HFF-Myc (cell line): ENCODE measurements around the gene UBE2L3.
A peak's percentile ranks its signal among the peaks of the same experiment; 100 is the strongest.
"Not testable (repeated sequence)": the region's sequence is repeated elsewhere in the genome, so short reads cannot be mapped to it uniquely, and the experiment has no call there.

Experiments
- DNase-seq: peaks from one replicate; pipeline ENCODE4 v3.0.0-alpha.2; 2011; ENCODE audit warnings: low read depth; ENCODE audit errors: extremely low read depth
- H3K4me3 ChIP-seq: replicated peaks from 2 replicates; pipeline ENCODE4 v1.5.1; 2011; ENCODE audit warnings: low read depth, mild to moderate bottlenecking, control low read depth, low read length
- TF ChIP-seq, protein P1 (sequence below): IDR thresholded peaks from 2 replicates; pipeline ENCODE4 v1.5.1; 2012; ENCODE audit warnings: mild to moderate bottlenecking, low read depth, low read length, control low read depth; ENCODE audit errors: missing control alignments

UBE2L3 gene

DNA sequence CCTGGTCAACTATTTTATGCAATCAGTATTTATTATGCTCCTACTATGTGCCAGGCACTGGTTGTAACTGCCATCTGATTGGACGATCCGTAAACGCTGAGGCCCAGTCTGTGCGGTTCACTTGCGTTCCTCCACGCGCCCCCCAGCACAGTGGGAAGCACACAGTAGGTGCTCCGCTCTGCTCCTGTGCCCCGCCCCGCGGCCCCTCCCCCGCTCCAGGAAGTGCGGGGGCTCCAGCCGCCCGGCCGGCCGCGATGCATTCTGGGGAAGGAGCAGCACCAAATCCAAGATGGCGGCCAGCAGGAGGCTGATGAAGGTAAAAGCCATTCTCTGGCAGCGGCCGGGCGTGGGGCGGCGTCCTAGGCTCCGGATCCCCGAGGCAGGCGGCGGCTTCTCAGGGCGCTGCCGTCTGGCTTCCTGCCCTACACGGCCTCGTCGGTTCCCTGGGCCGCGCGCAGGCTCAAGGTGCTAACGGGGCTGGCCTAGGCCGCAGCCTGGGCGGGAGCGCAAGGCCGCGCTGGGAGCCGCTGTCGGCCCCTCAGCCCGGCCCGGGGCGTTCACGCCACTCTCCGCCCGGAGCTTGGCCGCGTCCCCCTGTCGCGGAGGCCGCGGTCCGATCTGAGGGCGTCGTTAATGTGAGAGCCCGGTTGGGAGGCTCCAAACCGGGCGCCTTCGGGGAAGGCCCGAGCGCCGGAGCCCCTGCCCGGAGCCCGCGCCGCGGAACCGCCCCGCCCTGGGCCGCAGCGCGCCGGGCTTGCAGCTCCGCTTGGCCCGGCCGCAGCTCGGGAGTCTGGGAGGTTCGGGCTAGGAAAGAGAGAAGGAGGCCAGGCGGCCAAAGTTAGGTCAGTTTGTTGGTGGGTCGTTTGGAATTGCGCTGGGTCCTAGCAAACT is at the start of gene UBE2L3:
Gene UBE2L3 (plus strand): TSS at position 259 of the 891 bp plus-strand sequence. CDS start 31 bp downstream, at position 290.
- DNase-seq = peak; percentile 17
- peak within 1 kb of the TSS; percentile 95 for H3K4me3 ChIP-seq
- TF ChIP-seq, protein P1, sequence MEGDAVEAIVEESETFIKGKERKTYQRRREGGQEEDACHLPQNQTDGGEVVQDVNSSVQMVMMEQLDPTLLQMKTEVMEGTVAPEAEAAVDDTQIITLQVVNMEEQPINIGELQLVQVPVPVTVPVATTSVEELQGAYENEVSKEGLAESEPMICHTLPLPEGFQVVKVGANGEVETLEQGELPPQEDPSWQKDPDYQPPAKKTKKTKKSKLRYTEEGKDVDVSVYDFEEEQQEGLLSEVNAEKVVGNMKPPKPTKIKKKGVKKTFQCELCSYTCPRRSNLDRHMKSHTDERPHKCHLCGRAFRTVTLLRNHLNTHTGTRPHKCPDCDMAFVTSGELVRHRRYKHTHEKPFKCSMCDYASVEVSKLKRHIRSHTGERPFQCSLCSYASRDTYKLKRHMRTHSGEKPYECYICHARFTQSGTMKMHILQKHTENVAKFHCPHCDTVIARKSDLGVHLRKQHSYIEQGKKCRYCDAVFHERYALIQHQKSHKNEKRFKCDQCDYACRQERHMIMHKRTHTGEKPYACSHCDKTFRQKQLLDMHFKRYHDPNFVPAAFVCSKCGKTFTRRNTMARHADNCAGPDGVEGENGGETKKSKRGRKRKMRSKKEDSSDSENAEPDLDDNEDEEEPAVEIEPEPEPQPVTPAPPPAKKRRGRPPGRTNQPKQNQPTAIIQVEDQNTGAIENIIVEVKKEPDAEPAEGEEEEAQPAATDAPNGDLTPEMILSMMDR = no peak

DNA sequence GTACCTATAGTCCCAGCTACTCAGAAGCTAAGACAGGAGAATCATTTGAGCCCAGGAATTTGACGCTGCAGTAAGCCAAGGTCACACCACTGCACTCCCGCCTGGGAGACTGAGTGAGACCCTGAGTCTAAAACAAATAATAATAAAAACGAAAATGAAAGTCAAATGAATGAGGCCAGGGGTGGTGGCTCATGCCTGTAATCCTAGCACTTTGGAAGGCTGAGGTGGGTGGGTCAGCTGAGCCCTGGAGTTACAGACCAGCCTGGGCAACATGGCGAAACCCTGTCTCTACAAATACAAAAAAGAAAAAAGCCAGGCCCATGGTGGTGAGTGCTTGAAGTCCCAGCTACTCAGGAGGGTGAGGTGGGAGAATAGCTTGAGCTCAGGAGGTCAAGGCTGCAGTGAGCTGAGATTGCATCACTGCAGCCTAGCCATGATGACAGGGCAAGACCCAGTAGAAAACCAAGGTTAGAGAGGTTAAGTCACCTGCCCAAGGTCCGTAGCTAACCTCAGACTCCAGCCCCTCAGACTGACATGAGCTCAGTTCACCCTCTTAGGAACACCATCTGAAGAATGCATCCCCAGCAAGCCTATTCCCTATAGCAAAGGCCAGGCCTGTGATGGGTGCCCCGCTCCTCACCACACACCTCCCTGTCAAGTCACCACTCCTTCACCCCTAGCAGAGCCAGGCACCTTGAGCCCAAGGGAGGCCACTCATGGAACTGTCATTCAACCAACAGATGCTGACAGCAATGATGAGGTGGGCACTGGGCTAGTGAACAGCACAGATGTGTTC is 40.6 kb upstream of the UBE2L3 start:
- H3K4me3 ChIP-seq, DNase-seq: not testable (repeated sequence)

DNA sequence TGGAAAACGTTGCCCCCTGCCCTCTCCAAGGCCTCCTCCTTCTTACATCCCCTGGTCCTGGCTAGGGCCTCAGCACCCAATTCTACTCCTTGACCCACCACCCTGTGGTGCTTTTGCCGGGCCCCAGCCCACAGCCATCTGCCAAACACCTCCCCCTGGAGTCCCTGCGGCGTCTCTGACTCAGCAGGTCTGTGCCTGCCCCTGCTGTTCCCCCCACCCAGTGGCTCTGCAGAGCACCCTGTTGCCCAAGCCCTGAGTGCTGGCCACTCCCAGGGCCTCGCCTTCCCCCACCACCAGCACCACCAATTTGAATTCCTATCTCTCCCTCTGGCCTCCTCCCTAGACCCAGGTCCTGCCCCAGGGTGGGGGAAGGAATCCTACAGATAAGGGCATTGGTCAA is 36.0 kb upstream of the UBE2L3 start:
- not testable (repeated sequence) for DNase-seq, H3K4me3 ChIP-seq

DNA sequence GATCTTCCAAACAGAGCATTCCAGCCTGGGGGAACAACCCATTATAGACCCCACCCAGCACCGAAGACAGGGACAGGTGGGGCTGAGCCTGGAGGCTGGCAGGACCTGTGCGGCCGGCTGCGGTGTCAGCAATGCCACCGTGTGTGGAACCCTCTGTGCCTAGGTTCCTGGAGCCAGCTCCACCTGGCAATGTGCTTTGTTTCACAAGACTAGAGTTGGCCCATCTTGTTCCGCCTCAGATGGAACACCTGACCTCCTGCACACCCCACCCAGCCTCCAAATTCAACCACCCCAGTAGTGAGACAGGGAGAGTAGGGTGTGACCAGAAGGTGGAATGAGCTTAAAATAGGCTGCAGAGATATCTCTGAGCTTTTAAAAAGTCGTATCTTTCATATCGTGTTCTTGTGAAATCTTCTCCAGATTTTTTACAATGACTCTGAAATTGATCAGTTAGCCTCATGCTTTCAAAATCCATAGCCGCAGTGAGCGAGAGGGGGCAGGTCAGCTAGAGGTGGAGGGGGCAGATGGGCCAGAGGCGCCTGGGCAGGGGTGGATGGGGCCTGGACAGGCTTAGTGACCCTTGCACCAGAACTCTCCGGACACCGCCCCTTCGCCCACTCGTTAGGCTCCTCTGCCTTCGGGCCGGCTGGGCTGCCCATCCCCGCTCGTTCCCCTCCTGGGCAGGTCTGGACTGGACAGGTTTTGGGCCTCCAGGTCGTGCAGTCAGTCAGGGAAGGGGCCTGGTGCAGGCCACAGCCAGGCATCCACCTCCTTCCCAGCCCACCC is 34.5 kb upstream of the UBE2L3 start:
- not testable (repeated sequence) for H3K4me3 ChIP-seq, DNase-seq

DNA sequence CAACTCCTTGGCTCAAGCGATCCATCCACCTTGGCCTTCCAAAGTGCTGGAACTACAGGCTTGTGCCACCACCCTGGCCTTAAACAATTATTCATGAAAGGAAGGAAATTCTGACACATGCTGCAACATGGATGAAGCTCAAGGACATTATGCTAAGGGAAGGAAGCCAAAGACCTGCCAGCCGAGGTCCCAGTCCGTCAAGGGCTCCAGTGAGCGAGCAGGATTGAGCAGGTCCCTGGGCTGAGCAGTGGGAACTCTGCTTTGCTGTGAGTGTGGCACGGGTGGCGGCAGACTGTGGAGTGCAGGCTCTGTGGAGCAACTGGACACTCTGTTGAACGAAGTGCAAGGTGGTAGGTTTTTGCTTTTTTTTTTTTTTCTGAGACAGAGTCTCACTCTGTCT is 27.7 kb upstream of the UBE2L3 start:
- DNase-seq, H3K4me3 ChIP-seq: not testable (repeated sequence)

DNA sequence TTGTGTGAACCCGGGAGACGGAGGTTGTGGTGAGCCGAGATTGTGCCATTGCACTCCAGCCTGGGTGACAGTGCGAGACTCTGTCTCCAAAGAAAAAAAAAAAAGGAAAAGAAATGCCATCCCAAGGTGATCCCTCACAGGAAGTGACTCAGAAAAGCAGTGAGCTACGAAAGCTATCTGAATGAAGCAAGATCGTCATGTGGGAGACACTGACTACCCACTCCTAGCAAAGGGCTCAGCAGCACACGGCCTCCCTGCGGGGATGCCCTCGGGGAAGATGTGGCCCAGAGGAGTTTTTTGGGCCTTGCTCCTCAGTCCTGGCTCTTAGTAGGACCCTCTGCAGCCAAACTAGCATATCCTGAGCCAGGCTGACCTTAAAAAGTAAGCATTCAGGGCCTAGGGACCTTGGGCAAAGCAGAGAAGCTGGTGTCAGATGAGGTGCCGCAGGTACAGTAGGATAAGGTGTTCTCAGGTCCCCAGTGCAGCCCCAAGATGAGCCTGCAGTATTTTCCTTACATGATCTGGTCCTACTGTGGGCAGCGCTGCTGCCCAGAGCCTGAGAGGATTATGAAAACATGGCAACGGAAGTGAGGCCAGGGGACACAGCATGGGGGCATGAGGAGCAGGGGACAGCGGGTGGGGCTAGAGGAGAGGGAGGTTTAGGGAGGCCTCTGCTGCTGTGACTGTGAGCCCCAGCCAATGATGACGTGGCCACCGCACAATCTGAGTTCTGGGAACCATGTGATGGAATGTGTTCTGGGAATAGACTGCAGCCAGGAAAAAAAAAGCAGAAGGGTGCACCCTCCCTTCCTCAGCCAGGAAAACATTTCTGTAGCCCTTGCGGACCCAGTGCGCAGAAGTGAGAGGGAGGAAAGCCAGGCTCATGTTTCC is 22.8 kb upstream of the UBE2L3 start:
- not testable (repeated sequence) for H3K4me3 ChIP-seq, DNase-seq

DNA sequence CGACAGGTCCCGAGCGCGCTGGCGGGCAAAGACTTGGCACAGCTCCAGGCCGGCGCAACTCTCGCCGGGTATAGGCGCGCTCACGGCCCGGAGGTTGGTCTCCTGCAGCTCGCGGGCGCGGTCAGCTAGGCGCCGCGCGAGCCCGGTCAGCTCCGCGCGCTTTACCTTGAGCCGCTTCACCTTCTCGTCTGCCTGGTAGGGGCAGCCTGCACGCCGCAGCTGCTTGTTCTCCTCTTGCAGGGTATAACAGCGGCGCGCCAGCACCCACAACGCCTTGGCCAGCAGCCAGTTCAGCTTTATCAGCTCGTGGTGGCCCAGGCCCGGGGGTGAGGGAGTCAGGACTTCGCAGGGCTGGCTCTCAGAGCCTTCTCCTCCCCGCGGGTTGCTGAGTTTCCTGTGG is 18.0 kb upstream of the UBE2L3 start:
- not testable (repeated sequence) for H3K4me3 ChIP-seq, DNase-seq

DNA sequence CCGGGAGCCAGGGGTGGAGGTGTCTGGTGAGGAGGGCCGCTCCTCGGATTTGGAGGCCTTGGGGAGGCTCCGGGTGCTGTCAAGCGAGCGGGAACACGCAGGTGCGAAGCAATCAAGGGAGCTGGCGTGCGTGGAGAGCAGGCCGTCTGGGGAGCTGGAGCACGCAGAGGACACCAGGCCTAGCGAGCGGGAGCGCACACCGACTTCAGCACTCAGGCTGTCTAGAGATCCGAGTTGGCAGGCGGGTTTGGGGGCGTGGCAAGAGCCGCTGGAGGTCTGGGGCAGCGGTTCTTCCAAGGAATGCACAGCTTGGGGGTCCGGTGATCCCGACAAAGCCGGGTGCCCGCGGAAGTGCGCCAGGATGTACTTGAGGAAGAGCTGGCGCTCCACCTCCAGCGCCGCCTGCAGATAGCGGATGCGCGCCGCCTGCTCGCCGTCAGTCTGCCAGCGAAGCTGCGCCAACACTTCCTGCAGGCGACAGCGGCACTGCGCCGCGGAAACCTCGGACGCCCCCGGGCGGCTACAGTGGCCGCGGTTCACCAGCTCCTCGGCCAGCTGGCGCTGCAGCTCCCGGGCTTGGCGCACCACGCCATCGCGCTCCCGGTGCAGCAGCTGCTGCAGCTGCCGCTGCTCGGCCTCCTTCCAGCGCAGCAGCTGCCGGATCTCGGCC is 17.4 kb upstream of the UBE2L3 start:
- not testable (repeated sequence) for DNase-seq

DNA sequence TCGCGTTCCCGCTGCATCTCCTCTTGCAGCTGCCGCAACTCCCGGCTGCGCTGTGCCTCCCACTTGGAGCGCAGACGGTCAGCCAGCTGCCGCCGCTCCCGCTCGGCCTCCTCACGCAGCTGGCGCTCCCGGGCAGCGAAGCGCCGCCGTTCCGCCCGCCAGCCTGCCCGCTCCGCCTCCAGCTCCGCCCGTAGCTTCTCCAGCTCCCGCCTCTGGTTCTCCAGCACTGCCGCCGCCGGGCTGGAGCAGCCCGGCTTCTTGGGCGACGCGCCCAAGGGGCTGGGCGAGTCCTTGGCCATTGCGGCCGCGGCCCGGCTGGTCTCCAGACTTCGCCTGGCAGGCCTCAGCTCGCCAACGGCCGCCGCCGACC is 16.9 kb upstream of the UBE2L3 start:
- not testable (repeated sequence) for H3K4me3 ChIP-seq, DNase-seq

More for the DNA sequence above, 17.4 kb upstream of the UBE2L3 start:
- H3K4me3 ChIP-seq = not testable (repeated sequence)

DNA sequence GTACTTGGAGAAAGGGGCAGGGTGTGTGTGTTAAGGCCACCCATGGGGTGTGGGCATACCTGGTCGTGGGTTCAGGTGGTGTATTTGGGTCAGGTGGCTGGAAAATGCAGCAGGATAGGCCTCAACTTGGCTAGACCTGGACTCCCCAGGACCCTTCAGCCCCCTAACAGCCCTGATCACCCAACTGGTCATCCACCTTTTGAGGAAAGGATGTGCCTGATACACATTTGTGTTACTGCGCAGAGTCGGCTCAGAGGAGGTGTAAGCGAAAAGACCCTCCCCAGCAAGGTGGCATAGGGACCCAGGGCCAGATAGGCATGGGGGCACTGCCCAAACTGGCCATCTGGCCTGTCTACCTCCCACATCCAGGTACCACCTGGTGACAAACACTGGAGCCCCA is 16.2 kb upstream of the UBE2L3 start, which contains the start of gene RIMBP3C:
Gene RIMBP3C (minus strand): TSS at position 101 of the 400 bp plus-strand sequence. CDS start 485 bp downstream, outside the sequence.
- DNase-seq, H3K4me3 ChIP-seq: not testable (repeated sequence)

DNA sequence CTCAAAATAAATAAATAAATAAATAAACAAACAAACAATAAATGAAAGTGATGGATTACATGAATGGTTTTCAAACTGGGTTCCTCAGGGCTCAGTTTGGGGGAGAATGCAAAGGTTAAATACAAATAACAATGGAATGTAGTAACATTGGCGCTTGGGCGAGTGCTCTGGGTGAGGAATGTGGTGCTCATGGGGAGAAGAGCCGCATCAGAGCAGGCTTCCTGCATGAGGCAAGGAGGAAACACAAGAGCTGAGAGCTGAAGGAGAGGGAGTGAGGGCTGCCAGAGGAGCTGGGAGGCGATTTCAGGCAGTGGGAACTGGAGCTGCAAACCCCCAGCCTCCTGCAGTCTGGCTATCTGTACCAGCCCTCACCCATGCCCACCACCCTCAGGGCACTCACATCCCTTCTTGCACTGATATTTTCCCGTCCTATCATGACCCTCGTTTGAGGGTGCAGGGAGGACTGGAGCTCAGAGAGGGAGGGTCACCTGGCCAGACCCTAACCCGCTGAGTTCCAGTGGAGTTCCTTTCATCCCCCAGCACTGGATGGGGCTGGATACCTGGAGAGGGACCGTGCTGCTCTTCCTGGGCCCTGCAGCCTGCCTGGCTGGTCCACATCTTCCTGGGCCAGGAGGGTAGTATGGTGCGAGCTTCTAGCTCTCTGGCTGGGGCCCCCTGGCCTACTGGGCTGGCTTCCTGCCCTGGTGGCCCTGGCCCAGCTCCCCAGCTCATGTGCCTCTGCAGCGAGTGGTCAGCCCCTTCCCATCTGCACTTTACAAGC is 8.0 kb upstream of the UBE2L3 start:
- H3K4me3 ChIP-seq, DNase-seq: not testable (repeated sequence)

DNA sequence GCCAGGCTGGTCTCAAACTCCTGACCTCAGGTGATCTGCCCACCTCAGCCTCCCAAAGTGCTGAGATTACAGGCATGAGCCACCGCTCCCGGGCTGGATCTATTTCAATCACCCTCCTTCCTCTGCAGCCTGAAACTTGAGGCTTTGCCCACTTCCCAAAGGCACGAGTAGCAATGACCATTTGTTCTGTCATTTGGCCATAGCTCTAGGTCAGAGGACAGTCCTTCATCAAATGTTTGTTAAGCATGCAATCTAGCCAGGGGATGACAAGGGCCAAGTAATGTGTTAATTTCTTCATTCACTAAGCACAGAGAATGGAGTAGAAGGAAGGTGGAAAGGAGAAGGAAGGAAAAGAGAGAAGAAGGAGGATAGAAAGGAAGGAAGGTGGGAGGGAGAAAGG is 6.9 kb upstream of the UBE2L3 start:
- H3K4me3 ChIP-seq, DNase-seq: not testable (repeated sequence)
